ENCODE measurements around the gene ZNF804A. TPM values are rescaled to one million over a fixed set of nuclear protein-coding genes. Genes with fewer than 3 reads are reported as not detected.

Gene ZNF804A
- total RNA-seq, 3 donors from 2014 or later (not counting 1 experiment from before 2014, with no cell fraction given): 0.12 to 0.25 TPM; not detected in 1

DNA sequence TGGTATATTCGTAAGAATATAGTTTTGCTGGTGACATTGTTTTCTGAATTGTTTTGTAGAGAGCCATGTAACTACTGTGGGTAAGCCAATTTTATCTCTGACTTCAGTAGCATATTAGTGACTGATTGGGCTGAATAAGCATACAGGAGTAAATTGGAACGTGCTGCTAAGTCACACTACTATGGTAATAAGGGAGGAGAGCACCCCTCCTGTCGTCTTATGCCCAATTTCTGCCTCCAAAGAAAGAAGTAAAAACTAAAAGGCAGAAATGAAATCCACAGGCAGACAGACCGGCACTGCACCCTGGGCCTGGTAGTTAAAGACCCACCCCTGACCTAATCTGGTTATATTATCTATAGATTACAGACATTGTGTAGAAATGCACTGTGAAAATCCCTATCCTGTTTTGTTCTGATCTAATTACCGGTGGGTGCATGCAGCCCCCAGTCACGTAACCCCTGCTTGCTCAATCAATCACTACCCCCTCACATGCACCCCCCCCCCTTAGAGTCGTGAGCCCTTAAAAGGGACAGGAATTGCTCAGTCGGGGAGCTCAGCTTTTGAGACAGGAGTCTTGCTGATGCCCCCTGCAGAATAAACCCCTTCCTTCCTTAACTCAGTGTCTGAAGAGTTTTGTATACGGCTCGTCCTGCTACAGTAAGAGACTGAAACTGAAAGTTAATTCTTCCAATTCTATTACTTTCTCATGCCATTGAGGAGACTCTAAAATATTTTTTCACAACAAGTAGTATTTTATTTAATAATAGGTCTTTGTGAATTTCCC, 167.0 kb downstream of the ZNF804A start:
- no peaks in the 10 kb centered on the region for H3K36me3 Mint-ChIP-seq
- no peak overlapping the region for H3K27ac ChIP-seq (ENCODE audit: low read length)

DNA sequence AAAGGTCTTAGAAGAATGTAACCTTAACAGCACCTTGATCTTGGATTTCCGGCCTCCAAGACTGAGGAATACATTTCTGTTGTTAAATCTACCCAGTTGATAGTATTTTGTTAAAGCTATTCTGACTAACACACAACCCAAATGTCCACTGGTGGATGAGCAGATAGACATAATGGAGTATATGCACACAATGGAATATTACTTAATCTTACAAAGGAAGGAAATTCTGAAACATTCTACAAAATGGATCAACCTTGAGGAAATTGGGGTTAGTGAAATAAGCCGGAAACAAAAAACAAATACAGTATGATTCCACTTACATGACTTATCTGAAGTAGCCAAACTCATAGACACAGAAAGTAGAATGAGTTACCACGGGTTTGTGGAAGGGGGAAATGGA, 168.7 kb downstream of the ZNF804A start:
- H3K27me3 ChIP-seq (ENCODE audit: control insufficient read depth, insufficient read depth, low read length): no peaks in the 10 kb centered on the region
- Mint-ChIP-seq H3K27ac (no peak overlapping the region), H3K27me3 (ENCODE audit: low read depth in 2 of 2) (no peaks in the 10 kb centered on the region), H3K4me1 (no peaks in the 10 kb centered on the region), H3K9me3 (peaks cover 0 to 4% of the 10 kb centered on the region in 2 donors), H3K36me3 (no peaks in the 10 kb centered on the region), H3K4me3 (no peak overlapping the region)
- H3K4me3 ChIP-seq (ENCODE audit: low read length): no peak overlapping the region
- intact Hi-C loops (cut with micrococcal nuclease): no loop called here
- no peak overlapping the region for H3K27ac ChIP-seq (ENCODE audit: low read length)
- H3K9me3 ChIP-seq (ENCODE audit: control insufficient read depth, insufficient read depth, low read length): no peaks in the 10 kb centered on the region
- H3K36me3 ChIP-seq (ENCODE audit: control insufficient read depth, insufficient read depth, low read length): no peaks in the 10 kb centered on the region
- WGBS (ENCODE audit: insufficient coverage): 56% methylated on average over 2 of the region's 3 CpGs
- TF ChIP-seq, protein P1, sequence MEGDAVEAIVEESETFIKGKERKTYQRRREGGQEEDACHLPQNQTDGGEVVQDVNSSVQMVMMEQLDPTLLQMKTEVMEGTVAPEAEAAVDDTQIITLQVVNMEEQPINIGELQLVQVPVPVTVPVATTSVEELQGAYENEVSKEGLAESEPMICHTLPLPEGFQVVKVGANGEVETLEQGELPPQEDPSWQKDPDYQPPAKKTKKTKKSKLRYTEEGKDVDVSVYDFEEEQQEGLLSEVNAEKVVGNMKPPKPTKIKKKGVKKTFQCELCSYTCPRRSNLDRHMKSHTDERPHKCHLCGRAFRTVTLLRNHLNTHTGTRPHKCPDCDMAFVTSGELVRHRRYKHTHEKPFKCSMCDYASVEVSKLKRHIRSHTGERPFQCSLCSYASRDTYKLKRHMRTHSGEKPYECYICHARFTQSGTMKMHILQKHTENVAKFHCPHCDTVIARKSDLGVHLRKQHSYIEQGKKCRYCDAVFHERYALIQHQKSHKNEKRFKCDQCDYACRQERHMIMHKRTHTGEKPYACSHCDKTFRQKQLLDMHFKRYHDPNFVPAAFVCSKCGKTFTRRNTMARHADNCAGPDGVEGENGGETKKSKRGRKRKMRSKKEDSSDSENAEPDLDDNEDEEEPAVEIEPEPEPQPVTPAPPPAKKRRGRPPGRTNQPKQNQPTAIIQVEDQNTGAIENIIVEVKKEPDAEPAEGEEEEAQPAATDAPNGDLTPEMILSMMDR (IDR thresholded peaks at IDR 0.05): no peak
- DNase-seq: no peak
- H3K4me1 ChIP-seq (ENCODE audit: control insufficient read depth, insufficient read depth, low read length): no peaks in the 10 kb centered on the region
- no peak for ATAC-seq

More for the DNA sequence above, 167.0 kb downstream of the ZNF804A start:
- H3K27ac Mint-ChIP-seq: no peak overlapping the region
- H3K27me3 Mint-ChIP-seq (ENCODE audit: low read depth in 2 of 2): no peaks in the 10 kb centered on the region
- H3K9me3 ChIP-seq (ENCODE audit: control insufficient read depth, insufficient read depth, low read length): no peaks in the 10 kb centered on the region
- no peaks in the 10 kb centered on the region for H3K27me3 ChIP-seq (ENCODE audit: control insufficient read depth, insufficient read depth, low read length)
- H3K36me3 ChIP-seq (ENCODE audit: control insufficient read depth, insufficient read depth, low read length): no peaks in the 10 kb centered on the region
- no peak for ATAC-seq
- intact Hi-C loops (cut with micrococcal nuclease): no loop called here
- no peak for DNase-seq
- H3K4me3 Mint-ChIP-seq: peak overlapping the region; percentile 28
- WGBS (ENCODE audit: insufficient coverage): 37% methylated on average over 7 of the region's 10 CpGs
- H3K4me3 ChIP-seq (ENCODE audit: low read length): peak overlapping the region; percentile 10
- H3K9me3 Mint-ChIP-seq: peaks cover 0 to 6% of the 10 kb centered on the region in 2 donors
- no peaks in the 10 kb centered on the region for H3K4me1 ChIP-seq (ENCODE audit: control insufficient read depth, insufficient read depth, low read length)
- H3K4me1 Mint-ChIP-seq: no peaks in the 10 kb centered on the region
- TF ChIP-seq, protein P1 (IDR thresholded peaks at IDR 0.05): no peak

DNA sequence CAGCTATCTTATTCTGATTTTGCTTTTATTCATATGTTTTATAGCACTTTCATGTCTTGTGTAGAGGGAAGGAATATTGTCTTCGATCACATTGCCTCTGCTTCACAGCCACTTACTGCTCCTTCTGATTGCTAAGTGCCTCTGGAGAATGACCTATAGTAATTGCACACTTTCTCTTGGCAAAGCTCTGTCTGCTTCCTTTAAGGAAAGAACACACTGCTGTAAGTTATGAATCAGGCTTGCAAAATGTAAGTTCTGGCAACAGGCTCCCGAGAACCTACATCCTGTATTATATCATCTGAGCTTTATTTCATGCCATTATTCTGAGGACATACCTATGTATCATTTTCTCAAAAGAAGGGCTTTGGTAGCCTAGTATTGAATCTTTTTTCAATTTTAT, 170.7 kb downstream of the ZNF804A start:
- Histone ChIP-seq H3K4me3 (ENCODE audit: low read length) (no peak overlapping the region), H3K36me3 (ENCODE audit: control insufficient read depth, insufficient read depth, low read length) (no peaks in the 10 kb centered on the region), H3K27me3 (ENCODE audit: control insufficient read depth, insufficient read depth, low read length) (no peaks in the 10 kb centered on the region), H3K9me3 (ENCODE audit: control insufficient read depth, insufficient read depth, low read length) (no peaks in the 10 kb centered on the region), H3K4me1 (ENCODE audit: control insufficient read depth, insufficient read depth, low read length) (no peaks in the 10 kb centered on the region), H3K27ac (ENCODE audit: low read length) (no peak overlapping the region)
- Mint-ChIP-seq H3K36me3 (no peaks in the 10 kb centered on the region), H3K27me3 (ENCODE audit: low read depth in 2 of 2) (no peaks in the 10 kb centered on the region), H3K4me1 (no peaks in the 10 kb centered on the region), H3K4me3 (no peak overlapping the region), H3K27ac (no peak overlapping the region), H3K9me3 (peaks cover 3 to 5% of the 10 kb centered on the region in 2 donors)
- ATAC-seq: no peak
- no peak for DNase-seq
- TF ChIP-seq, protein P1 (IDR thresholded peaks at IDR 0.05): no peak
- 86% methylated on average over 1 of the region's 2 CpGs for WGBS (ENCODE audit: insufficient coverage)
- intact Hi-C loops (cut with micrococcal nuclease): no loop called here

DNA sequence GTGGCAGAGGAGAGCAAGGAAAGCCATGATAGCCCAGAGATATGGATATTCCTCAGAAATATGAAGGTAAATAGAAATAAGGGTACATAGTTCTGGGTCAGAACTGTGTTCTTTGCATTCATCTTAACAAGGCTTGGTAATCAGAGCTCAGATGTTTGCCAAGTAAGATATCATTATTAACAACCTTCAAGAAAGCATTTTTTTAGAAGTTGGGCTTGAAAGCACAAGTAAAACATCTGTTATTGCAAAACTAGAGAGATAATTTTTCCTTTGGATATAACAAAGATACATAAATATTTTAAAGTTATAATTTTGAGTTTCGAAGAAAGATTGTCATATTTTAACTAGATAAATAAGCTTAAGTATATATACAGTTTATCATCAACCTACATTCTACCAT, 171.4 kb downstream of the ZNF804A start:
- ATAC-seq: no peak
- Histone ChIP-seq H3K4me1 (ENCODE audit: control insufficient read depth, insufficient read depth, low read length) (no peaks in the 10 kb centered on the region), H3K36me3 (ENCODE audit: control insufficient read depth, insufficient read depth, low read length) (no peaks in the 10 kb centered on the region), H3K27ac (ENCODE audit: low read length) (no peak overlapping the region), H3K4me3 (ENCODE audit: low read length) (no peak overlapping the region), H3K27me3 (ENCODE audit: control insufficient read depth, insufficient read depth, low read length) (no peaks in the 10 kb centered on the region), H3K9me3 (ENCODE audit: control insufficient read depth, insufficient read depth, low read length) (no peaks in the 10 kb centered on the region)
- Mint-ChIP-seq H3K9me3 (peaks cover 5 to 7% of the 10 kb centered on the region in 2 donors), H3K27ac (no peak overlapping the region), H3K4me1 (no peaks in the 10 kb centered on the region), H3K27me3 (ENCODE audit: low read depth in 2 of 2) (no peaks in the 10 kb centered on the region), H3K36me3 (no peaks in the 10 kb centered on the region), H3K4me3 (no peak overlapping the region)
- TF ChIP-seq, protein P1 (IDR thresholded peaks at IDR 0.05): no peak
- no CpG with 5 or more reads among the region's 1 CpG for WGBS (ENCODE audit: insufficient coverage)
- no peak for DNase-seq
- intact Hi-C loops (cut with micrococcal nuclease): no loop called here
